ENCODE measurements around the gene ATRAID. TPM values are rescaled to one million over a fixed set of nuclear protein-coding genes. Genes with fewer than 3 reads are reported as not detected.

Gene ATRAID
- total and polyA plus RNA-seq, 2 of the 8 experiments (the other 6 are each of a cell fraction or from before 2014, with no cell fraction given): 109 to 280 TPM

- TF ChIP-seq ATF3 (IDR thresholded peaks at IDR 0.05; ENCODE audit: insufficient read depth, low read depth, low read length) (no peak), RXRA (IDR thresholded peaks at IDR 0.05; ENCODE audit: insufficient read depth, low read depth, low read length) (no peak), CREB1 (IDR thresholded peaks at IDR 0.05) (peak; percentile 63), TCF12 (IDR thresholded peaks at IDR 0.05; ENCODE audit: low read depth, low read length) (no peak), HDAC2 (IDR thresholded peaks at IDR 0.05; ENCODE audit: borderline replicate concordance in 1 of 2, low read depth in 2 of 2, low read length in 2 of 2) (no peak; a peak in 1 of 4 replicates), YY1 (IDR thresholded peaks at IDR 0.05; ENCODE audit: low read depth, low read length) (peak; percentile 89)
These were observed at the start of gene ATRAID, which contains the start of gene SLC5A6 (continued) for GRCh38 chr2:27211943-27212625.

Data from H1 (cell line).